ENCODE results near the gene C3.
A peak's percentile ranks its signal among the peaks of the same experiment; 100 is the strongest.

The C3 gene

GRCh38 chr19:6744381-6745301, 24.2 kb upstream of the C3 start:
- DNase-seq: no peak

GRCh38 chr19:6743714-6744380, 23.4 kb upstream of the C3 start:
- DNase-seq: no peak

GRCh38 chr19:6743066-6743465, 22.6 kb upstream of the C3 start:
- no peak for DNase-seq

- peak in 1 of 2 donors; percentile 45 for DNase-seq
Measured at GRCh38 chr19:6740589-6741343, 20.3 kb upstream of the C3 start.

- peak in 1 of 2 donors; percentile 45 for DNase-seq
Measured at GRCh38 chr19:6739883-6740588, 19.6 kb upstream of the C3 start.

GRCh38 chr19:6739390-6739882, 19.0 kb upstream of the C3 start, which contains the start of gene TRIP10:
Gene TRIP10 (plus strand): TSS chr19:6739680. CDS start chr19:6739762, 82 bp downstream.
- peak; percentile 49 to 89 for DNase-seq

GRCh38 chr19:6738787-6739389, 18.4 kb upstream of the C3 start:
- peak in 1 of 2 donors; percentile 44 for DNase-seq

GRCh38 chr19:6737873-6738786, 17.7 kb upstream of the C3 start:
- peak; percentile 54 to 71 for DNase-seq

GRCh38 chr19:6737284-6737872, 16.9 kb upstream of the C3 start, which contains the start of gene GPR108:
Gene GPR108 (minus strand): TSS chr19:6737580. CDS start chr19:6737576, 4 bp downstream.
- peak; percentile 87 to 99 for DNase-seq

- DNase-seq: no peak
Measured at GRCh38 chr19:6736917-6737283, 16.4 kb upstream of the C3 start.

GRCh38 chr19:6736169-6736916, 15.9 kb upstream of the C3 start:
- peak; percentile 58 to 70 for DNase-seq

GRCh38 chr19:6735181-6735911, 14.9 kb upstream of the C3 start:
- DNase-seq: no peak

GRCh38 chr19:6734096-6734696, 13.7 kb upstream of the C3 start:
- DNase-seq: no peak

GRCh38 chr19:6733338-6734095, 13.1 kb upstream of the C3 start:
- DNase-seq: no peak

GRCh38 chr19:6732803-6733337, 12.4 kb upstream of the C3 start:
- no peak for DNase-seq

GRCh38 chr19:6731822-6732221, 11.4 kb upstream of the C3 start:
- no peak for DNase-seq

GRCh38 chr19:6730941-6731670, 10.7 kb upstream of the C3 start:
- DNase-seq: no peak
